Glutamatergic neuron (in vitro differentiated cells): ENCODE data around the gene CLSTN2. TPM values are rescaled to one million over a fixed set of nuclear protein-coding genes. Genes with fewer than 3 reads are reported as not detected.

ENCODE experiments used
- DNase-seq: peaks from one replicate; pipeline ENCODE4 v3.0.0; 2022
- H3K27ac Mint-ChIP-seq: one replicate; pipeline ENCODE4 v1.8.0; 2020; ENCODE audit warnings: mild to moderate bottlenecking, mixed read lengths, inconsistent platforms; ENCODE audit not compliant: unreplicated experiment
- H3K27me3 Mint-ChIP-seq: one replicate; pipeline ENCODE4 v1.8.0; 2020; ENCODE audit warnings: mild to moderate bottlenecking, moderate library complexity, mixed read lengths, inconsistent platforms; ENCODE audit not compliant: unreplicated experiment
- H3K36me3 Mint-ChIP-seq: one replicate; pipeline ENCODE4 v1.8.0; 2020; ENCODE audit warnings: mild to moderate bottlenecking, mixed read lengths, inconsistent platforms; ENCODE audit not compliant: unreplicated experiment
- H3K4me1 Mint-ChIP-seq: one replicate; pipeline ENCODE4 v1.8.0; 2020; ENCODE audit warnings: mild to moderate bottlenecking, low read depth, mixed read lengths, inconsistent platforms; ENCODE audit not compliant: unreplicated experiment
- H3K4me3 Mint-ChIP-seq: one replicate; pipeline ENCODE4 v1.8.0; 2020; ENCODE audit warnings: mild to moderate bottlenecking, mixed read lengths, inconsistent platforms; ENCODE audit not compliant: unreplicated experiment
- H3K9me3 Mint-ChIP-seq: one replicate; pipeline ENCODE4 v1.8.0; 2020; ENCODE audit warnings: mild to moderate bottlenecking, moderate library complexity, mixed read lengths, inconsistent platforms; ENCODE audit not compliant: unreplicated experiment
- total RNA-seq: library from RNA; stranded (reverse); fragmentation: NEBNext Ultra II Directional; extraction: Animal tissue kit (Norgen Biotek cat#: 25700); gene quantifications from one replicate; pipeline ENCODE4 v1.2.1, GENCODE V29; 2021; ENCODE audit not compliant: unreplicated experiment
- TF ChIP-seq, protein P1 (sequence below): fragments of 200-600 bp; sonication (generic); IDR thresholded peaks from one replicate; pipeline ENCODE4 v1.5.0; 2021; ENCODE audit not compliant: partially characterized antibody, unreplicated experiment

Gene CLSTN2
- total RNA-seq, 1 donor from 2014 or later = 3.1 TPM

DNA sequence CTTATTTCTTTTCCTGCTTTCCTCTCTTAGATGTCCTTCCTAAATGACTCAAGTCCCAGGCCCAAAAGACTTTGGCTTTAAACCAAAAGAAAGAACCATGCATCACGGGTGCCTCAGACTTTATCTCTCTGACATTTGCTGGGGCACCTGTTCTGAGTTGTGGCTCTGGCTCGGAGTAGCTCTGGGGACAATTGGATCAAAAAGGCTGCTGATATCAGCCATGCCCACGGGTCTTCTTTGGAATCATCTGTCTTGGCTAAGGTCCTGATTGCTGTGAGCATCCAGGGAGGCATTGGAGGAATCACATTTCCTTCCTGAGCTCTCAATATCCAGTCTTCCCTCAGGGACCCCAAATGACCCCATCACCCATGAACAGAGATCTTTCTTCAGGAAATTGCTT is 59.9 kb downstream of the CLSTN2 start:
- H3K9me3 Mint-ChIP-seq = no peaks in the 10 kb centered on the region
- no peak overlapping the region for H3K27ac Mint-ChIP-seq
- H3K36me3 Mint-ChIP-seq = no peaks in the 10 kb centered on the region
- H3K4me3 Mint-ChIP-seq = no peak overlapping the region
- TF ChIP-seq, protein P1, sequence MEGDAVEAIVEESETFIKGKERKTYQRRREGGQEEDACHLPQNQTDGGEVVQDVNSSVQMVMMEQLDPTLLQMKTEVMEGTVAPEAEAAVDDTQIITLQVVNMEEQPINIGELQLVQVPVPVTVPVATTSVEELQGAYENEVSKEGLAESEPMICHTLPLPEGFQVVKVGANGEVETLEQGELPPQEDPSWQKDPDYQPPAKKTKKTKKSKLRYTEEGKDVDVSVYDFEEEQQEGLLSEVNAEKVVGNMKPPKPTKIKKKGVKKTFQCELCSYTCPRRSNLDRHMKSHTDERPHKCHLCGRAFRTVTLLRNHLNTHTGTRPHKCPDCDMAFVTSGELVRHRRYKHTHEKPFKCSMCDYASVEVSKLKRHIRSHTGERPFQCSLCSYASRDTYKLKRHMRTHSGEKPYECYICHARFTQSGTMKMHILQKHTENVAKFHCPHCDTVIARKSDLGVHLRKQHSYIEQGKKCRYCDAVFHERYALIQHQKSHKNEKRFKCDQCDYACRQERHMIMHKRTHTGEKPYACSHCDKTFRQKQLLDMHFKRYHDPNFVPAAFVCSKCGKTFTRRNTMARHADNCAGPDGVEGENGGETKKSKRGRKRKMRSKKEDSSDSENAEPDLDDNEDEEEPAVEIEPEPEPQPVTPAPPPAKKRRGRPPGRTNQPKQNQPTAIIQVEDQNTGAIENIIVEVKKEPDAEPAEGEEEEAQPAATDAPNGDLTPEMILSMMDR = no peak
- no peaks in the 10 kb centered on the region for H3K27me3 Mint-ChIP-seq
- no peak for DNase-seq
- no peaks in the 10 kb centered on the region for H3K4me1 Mint-ChIP-seq

DNA sequence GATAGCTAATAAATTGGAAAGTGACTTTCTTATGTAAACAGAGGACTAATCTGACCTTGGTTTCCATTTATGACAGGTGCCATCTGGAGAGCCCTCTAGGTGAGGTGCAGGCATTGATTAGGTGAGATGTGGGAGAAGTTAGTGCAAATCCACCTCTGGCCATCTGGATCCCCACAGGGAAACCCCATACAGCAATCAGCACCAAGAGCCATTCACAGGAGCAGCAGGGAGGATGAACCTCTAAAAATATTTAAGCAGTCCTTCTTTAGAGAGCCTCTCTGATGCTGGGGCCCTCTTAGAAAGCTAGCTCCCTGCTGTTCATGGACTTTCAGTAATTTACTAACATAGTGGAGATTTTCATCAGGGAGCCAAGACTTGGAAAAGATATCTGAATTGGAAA is 69.3 kb downstream of the CLSTN2 start:
- no peaks in the 10 kb centered on the region for H3K9me3 Mint-ChIP-seq
- no peak overlapping the region for H3K4me3 Mint-ChIP-seq
- DNase-seq = no peak
- peaks cover 9% of the 10 kb centered on the region for H3K4me1 Mint-ChIP-seq
- H3K27me3 Mint-ChIP-seq = peaks cover 1% of the 10 kb centered on the region
- TF ChIP-seq, protein P1 = no peak
- no peaks in the 10 kb centered on the region for H3K36me3 Mint-ChIP-seq
- H3K27ac Mint-ChIP-seq = no peak overlapping the region

DNA sequence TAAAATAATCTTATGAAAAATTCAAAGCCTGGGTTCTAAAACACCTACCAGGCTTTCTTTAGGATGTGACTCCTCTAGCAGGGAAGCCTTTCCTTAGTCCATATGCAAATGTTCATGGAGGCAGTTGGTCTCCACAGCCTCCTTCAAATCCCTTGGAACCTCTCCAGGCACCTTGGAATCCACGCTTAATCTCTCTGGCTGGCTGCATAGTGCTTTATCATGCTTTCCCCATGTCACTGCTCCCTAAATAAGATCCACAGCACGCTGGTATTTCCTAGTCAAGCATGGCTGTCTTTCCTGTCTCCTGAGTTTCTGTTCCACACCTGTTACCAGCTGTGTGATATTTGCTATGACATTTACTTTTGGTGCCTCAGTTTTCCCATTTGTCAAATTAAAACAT is 71.3 kb downstream of the CLSTN2 start:
- Mint-ChIP-seq H3K36me3 (no peaks in the 10 kb centered on the region), H3K27me3 (peaks cover 1% of the 10 kb centered on the region), H3K4me1 (peaks cover 9% of the 10 kb centered on the region), H3K4me3 (no peak overlapping the region), H3K9me3 (no peaks in the 10 kb centered on the region), H3K27ac (no peak overlapping the region)
- no peak for DNase-seq
- TF ChIP-seq, protein P1 = no peak

DNA sequence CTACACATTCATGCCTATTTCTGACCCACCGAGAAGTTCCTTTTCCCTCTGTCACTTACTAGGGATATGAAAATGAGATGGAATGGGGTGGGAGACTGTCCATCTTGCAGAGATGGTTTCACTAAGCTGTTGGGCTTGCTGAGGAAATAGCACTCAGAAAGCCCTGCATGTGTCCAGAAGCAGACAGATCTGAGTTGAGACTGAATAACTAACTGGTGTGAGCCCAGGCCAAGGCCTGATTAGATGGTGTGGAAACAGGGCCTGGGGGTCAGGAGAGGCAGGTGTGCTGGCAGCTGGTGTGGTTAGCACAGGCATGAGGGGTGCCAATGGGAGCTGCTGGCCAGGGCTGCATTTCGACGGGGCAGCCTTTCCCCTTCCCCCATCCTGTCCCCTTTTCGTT is 72.1 kb downstream of the CLSTN2 start:
- Mint-ChIP-seq H3K9me3 (no peaks in the 10 kb centered on the region), H3K4me3 (no peak overlapping the region), H3K27me3 (peaks cover 3% of the 10 kb centered on the region), H3K4me1 (peaks cover 9% of the 10 kb centered on the region), H3K27ac (no peak overlapping the region), H3K36me3 (no peaks in the 10 kb centered on the region)
- TF ChIP-seq, protein P1 = no peak
- no peak for DNase-seq

DNA sequence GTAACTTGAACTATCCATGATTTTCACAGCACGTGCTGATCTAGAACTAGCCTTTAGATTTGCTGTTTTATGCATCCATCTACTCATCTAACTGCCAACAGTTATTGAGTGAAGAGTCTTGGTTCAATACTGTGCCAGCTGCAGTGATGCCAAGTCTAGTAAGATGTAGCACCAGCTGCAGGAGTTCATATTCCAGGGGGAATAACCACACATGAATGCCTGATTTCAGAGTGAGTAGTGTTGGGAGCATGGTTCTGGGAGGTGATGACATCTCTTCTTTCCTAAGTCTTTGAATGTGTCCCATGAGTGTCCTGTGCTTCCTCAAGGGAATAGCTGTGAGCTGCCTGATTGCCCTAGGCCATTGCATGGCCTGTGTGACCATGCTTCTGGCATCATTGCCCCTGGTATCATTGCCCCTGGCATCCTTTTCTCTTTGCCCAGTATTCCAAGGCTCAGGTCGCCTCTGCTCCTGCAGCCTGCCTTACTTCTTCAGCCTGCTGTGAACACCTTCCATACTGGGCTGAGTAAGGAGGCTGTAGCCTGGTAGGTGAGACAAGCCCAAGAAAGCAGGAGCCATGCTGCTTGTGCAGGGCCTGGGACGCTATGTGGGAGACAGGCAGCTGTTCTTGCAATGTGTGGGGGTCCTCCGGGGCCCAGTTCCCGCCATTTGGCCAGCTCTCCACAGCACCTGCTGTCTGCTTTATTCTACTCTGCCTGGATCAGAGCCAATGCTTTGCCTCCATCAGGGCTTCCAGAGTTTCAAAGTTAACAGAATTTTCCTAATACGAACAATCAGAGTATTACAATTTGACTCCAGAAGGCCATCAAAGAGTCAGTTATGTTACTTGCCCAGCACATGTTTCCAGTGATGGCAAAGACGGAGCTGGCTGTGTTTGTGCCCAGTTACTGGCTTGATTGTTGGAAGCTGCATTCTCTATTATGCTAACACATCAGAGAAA is 73.2 kb downstream of the CLSTN2 start:
- TF ChIP-seq, protein P1 = no peak
- no peak for DNase-seq
- no peak overlapping the region for H3K4me3 Mint-ChIP-seq
- no peaks in the 10 kb centered on the region for H3K36me3 Mint-ChIP-seq
- no peak overlapping the region for H3K27ac Mint-ChIP-seq
- H3K9me3 Mint-ChIP-seq = no peaks in the 10 kb centered on the region
- H3K4me1 Mint-ChIP-seq = peaks cover 9% of the 10 kb centered on the region
- H3K27me3 Mint-ChIP-seq = peaks cover 4% of the 10 kb centered on the region
